ENCODE data around the gene YLPM1.

The YLPM1 gene

GRCh38 chr14:74881431-74882102 is 118.5 kb downstream of the YLPM1 start, which contains the start of gene DLST:
Gene DLST, plus strand, starts transcription at chr14:74881916. Its CDS starts 38 bp downstream, at chr14:74881954.
- Histone ChIP-seq H3K4me3 (ENCODE audit: insufficient read depth in 1 of 2, low read depth in 1 of 2, low read length in 2 of 2) (peak within 1 kb of the TSS; percentile 98 to 99), H2BK12ac (ENCODE audit: low read length in 2 of 2) (peak within 1 kb of the TSS; percentile 24 to 90), H2BK5ac (ENCODE audit: low read depth, low read length, poor library complexity, severe bottlenecking) (peak within 1 kb of the TSS; percentile 15), H3K27ac (ENCODE audit: low read length, poor library complexity, severe bottlenecking) (peak within 1 kb of the TSS; percentile 68), H3K36me3 (ENCODE audit: control insufficient read depth in 1 of 2, insufficient read depth in 2 of 2, low read depth in 1 of 2, low read length in 2 of 2) (peaks cover 5 to 22% of the 10 kb centered on the region in 2 experiments), H3K9ac (ENCODE audit: low read length) (peak within 1 kb of the TSS; percentile 99), H3K23ac (ENCODE audit: low read length in 2 of 2) (peak within 1 kb of the TSS in 1 of 2 experiments; percentile 99), H2AK5ac (ENCODE audit: low read length, severe bottlenecking) (peak within 1 kb of the TSS; percentile 30), H3K4me1 (ENCODE audit: control insufficient read depth, insufficient read depth, low read depth, low read length) (peaks cover 8% of the 10 kb centered on the region), H4K91ac (ENCODE audit: low read length) (peak within 1 kb of the TSS; percentile 92), H3K9me3 (ENCODE audit: control insufficient read depth, low read length) (no peaks in the 10 kb centered on the region), H2BK15ac (ENCODE audit: low read depth, poor library complexity, severe bottlenecking) (peak within 1 kb of the TSS; percentile 99), H3K27me3 (ENCODE audit: control insufficient read depth in 1 of 2, insufficient read depth in 1 of 2, low read length in 2 of 2) (no peaks in the 10 kb centered on the region), H3K79me1 (replicated peaks; ENCODE audit: low read length, poor library complexity, severe bottlenecking) (no peaks in the 10 kb centered on the region), H2BK120ac (ENCODE audit: low read depth, low read length) (peak within 1 kb of the TSS; percentile 42), H3K4ac (ENCODE audit: low read depth in 1 of 2, low read length in 2 of 2) (peak within 1 kb of the TSS; percentile 89 to 95), H3K18ac (ENCODE audit: low read depth in 1 of 2, low read length in 2 of 2) (peak within 1 kb of the TSS; percentile 98 to 100), H3K14ac (ENCODE audit: low read length in 2 of 2) (peak within 1 kb of the TSS; percentile 21 to 99), H3K4me2 (ENCODE audit: low read length, poor library complexity, severe bottlenecking) (peak within 1 kb of the TSS; percentile 88), H2AFZ (ENCODE audit: low read depth, low read length) (peak within 1 kb of the TSS; percentile 81), H4K8ac (ENCODE audit: low read length) (peak within 1 kb of the TSS; percentile 97)
- peak; percentile 90 for DNase-seq
- WGBS: under 1% methylated on average over 53 of the region's 53 CpGs

- Histone ChIP-seq H3K4ac (ENCODE audit: low read depth in 1 of 2, low read length in 2 of 2) (peak overlapping the region; percentile 89 to 95), H2BK5ac (ENCODE audit: low read depth, low read length, poor library complexity, severe bottlenecking) (no peak overlapping the region), H3K9ac (ENCODE audit: low read length) (peak overlapping the region; percentile 99), H3K4me2 (ENCODE audit: low read length, poor library complexity, severe bottlenecking) (peak overlapping the region; percentile 88), H3K18ac (ENCODE audit: low read depth in 1 of 2, low read length in 2 of 2) (peak overlapping the region; percentile 80 to 100), H3K79me1 (replicated peaks; ENCODE audit: low read length, poor library complexity, severe bottlenecking) (no peaks in the 10 kb centered on the region), H2BK12ac (ENCODE audit: low read length in 2 of 2) (peak overlapping the region in 1 of 2 experiments; percentile 24), H3K9me3 (ENCODE audit: control insufficient read depth, low read length) (no peaks in the 10 kb centered on the region), H2BK15ac (ENCODE audit: low read depth, poor library complexity, severe bottlenecking) (peak overlapping the region; percentile 99), H3K23ac (ENCODE audit: low read length in 2 of 2) (peak overlapping the region in 1 of 2 experiments; percentile 99), H3K4me1 (ENCODE audit: control insufficient read depth, insufficient read depth, low read depth, low read length) (peaks cover 8% of the 10 kb centered on the region), H4K91ac (ENCODE audit: low read length) (peak overlapping the region; percentile 92), H2AK5ac (ENCODE audit: low read length, severe bottlenecking) (peak overlapping the region; percentile 16), H3K27ac (ENCODE audit: low read length, poor library complexity, severe bottlenecking) (peak overlapping the region; percentile 41), H3K14ac (ENCODE audit: low read length in 2 of 2) (peak overlapping the region; percentile 21 to 99), H3K4me3 (ENCODE audit: insufficient read depth in 1 of 2, low read depth in 1 of 2, low read length in 2 of 2) (peak overlapping the region; percentile 98 to 99), H2BK120ac (ENCODE audit: low read depth, low read length) (no peak overlapping the region), H4K8ac (ENCODE audit: low read length) (peak overlapping the region; percentile 86), H3K27me3 (ENCODE audit: control insufficient read depth in 1 of 2, insufficient read depth in 1 of 2, low read length in 2 of 2) (no peaks in the 10 kb centered on the region), H2AFZ (ENCODE audit: low read depth, low read length) (peak overlapping the region; percentile 77), H3K36me3 (ENCODE audit: control insufficient read depth in 1 of 2, insufficient read depth in 2 of 2, low read depth in 1 of 2, low read length in 2 of 2) (peaks cover 8 to 29% of the 10 kb centered on the region in 2 experiments)
- WGBS: 4% methylated on average over 49 of the region's 49 CpGs
- DNase-seq: peak; percentile 87
Observed at GRCh38 chr14:74882103-74882920, 119.2 kb downstream of the YLPM1 start.

Measured in mesenchymal stem cell (in vitro differentiated cells and primary cell).